ENCODE measurements around the gene SETDB2. TPM values are rescaled to one million over a fixed set of nuclear protein-coding genes. Genes with fewer than 3 reads are reported as not detected.

SETDB2 gene
- total and polyA plus RNA-seq, 4 donors, result 5.0 to 22.9 (median 8.6) TPM

GRCh38 chr13:49543656-49544055 is 99.6 kb downstream of the SETDB2 start:
- DNase-seq (no peak), ATAC-seq (ENCODE audit: insufficient read depth, low FRiP score) (no peak)
- Histone ChIP-seq H3K27me3 (ENCODE audit: control insufficient read depth in 3 of 3, insufficient read depth in 3 of 3, low read length in 2 of 3) (no peaks in the 10 kb centered on the region), H3K9ac (ENCODE audit: insufficient read depth in 1 of 2, low read length in 2 of 2) (no peak overlapping the region), H3K36me3 (ENCODE audit: control insufficient read depth in 4 of 4, insufficient read depth in 4 of 4, low read length in 4 of 4) (peaks cover 16 to 24% (median 20%) of the 10 kb centered on the region in 4 donors), H3K27ac (ENCODE audit: low read depth in 1 of 2, low read length in 1 of 2) (no peak overlapping the region), H3K4me3 (no peak overlapping the region), H3K9me3 (ENCODE audit: control insufficient read depth in 4 of 4, insufficient read depth in 3 of 4, low read length in 3 of 4) (no peaks in the 10 kb centered on the region), H3K4me1 (ENCODE audit: control insufficient read depth in 5 of 5, insufficient read depth in 5 of 5, low read length in 5 of 5) (no peaks in the 10 kb centered on the region)
- WGBS, 2 donors, result 96 to 98% methylated on average over 3 of the region's 3 CpGs
- TF ChIP-seq, protein P1, sequence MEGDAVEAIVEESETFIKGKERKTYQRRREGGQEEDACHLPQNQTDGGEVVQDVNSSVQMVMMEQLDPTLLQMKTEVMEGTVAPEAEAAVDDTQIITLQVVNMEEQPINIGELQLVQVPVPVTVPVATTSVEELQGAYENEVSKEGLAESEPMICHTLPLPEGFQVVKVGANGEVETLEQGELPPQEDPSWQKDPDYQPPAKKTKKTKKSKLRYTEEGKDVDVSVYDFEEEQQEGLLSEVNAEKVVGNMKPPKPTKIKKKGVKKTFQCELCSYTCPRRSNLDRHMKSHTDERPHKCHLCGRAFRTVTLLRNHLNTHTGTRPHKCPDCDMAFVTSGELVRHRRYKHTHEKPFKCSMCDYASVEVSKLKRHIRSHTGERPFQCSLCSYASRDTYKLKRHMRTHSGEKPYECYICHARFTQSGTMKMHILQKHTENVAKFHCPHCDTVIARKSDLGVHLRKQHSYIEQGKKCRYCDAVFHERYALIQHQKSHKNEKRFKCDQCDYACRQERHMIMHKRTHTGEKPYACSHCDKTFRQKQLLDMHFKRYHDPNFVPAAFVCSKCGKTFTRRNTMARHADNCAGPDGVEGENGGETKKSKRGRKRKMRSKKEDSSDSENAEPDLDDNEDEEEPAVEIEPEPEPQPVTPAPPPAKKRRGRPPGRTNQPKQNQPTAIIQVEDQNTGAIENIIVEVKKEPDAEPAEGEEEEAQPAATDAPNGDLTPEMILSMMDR (IDR thresholded peaks at IDR 0.05; ENCODE audit: control extremely low read depth, extremely low read depth), result no peak

Other genes with a start within 250 kb of the SETDB2 start
- gene MLNR, start 223.9 kb upstream of the SETDB2 start, total RNA-seq, result not detected
- under 1 TPM in 1 of 2 donors, not detected in 1; 0.02 TPM for gene MLNR, start 223.9 kb upstream of the SETDB2 start, polyA plus RNA-seq
- 10 to 100 TPM in 1 of 2 donors, 1 to 10 TPM in 1; 8.9 to 11.6 TPM for gene CDADC1, start 196.3 kb upstream of the SETDB2 start, total RNA-seq
- gene CDADC1, start 196.3 kb upstream of the SETDB2 start, polyA plus RNA-seq, result 1 to 10 TPM; 5.2 to 5.3 TPM
- 10 to 100 TPM; 13.5 to 13.9 TPM for gene CAB39L, start 210 bp upstream of the SETDB2 start, total RNA-seq
- gene CAB39L, start 210 bp upstream of the SETDB2 start, polyA plus RNA-seq, result 1 to 10 TPM; 5.6 to 6.6 TPM
- gene PHF11, start 51.7 kb downstream of the SETDB2 start, total RNA-seq, result 10 to 100 TPM; 40.4 to 46.1 TPM
- gene PHF11, start 51.7 kb downstream of the SETDB2 start, polyA plus RNA-seq, result 10 to 100 TPM; 46.5 to 76.2 TPM
- gene RCBTB1, start 141.3 kb downstream of the SETDB2 start, total RNA-seq, result 10 to 100 TPM; 22.8 to 25.4 TPM
- 10 to 100 TPM; 12.0 to 12.8 TPM for gene RCBTB1, start 141.3 kb downstream of the SETDB2 start, polyA plus RNA-seq
- 1 to 10 TPM; 1.1 to 5.8 TPM for gene ARL11, start 184.2 kb downstream of the SETDB2 start, total RNA-seq
- gene ARL11, start 184.2 kb downstream of the SETDB2 start, polyA plus RNA-seq, result 1 to 10 TPM; 3.0 to 8.9 TPM
- gene EBPL, start 247.2 kb downstream of the SETDB2 start, total RNA-seq, result 10 to 100 TPM; 60.5 to 74.5 TPM
- 10 to 100 TPM; 65.7 to 92.7 TPM for gene EBPL, start 247.2 kb downstream of the SETDB2 start, polyA plus RNA-seq